ENCODE data around the gene USP14.

USP14 gene

GRCh38 chr18:255171-255570 is 96.8 kb downstream of the USP14 start:
- Histone ChIP-seq H3K79me2 (ENCODE audit: insufficient read depth, low read length) (no peaks in the 10 kb centered on the region; the same call in 1 of the 2 replicates), H3K27ac (ENCODE audit: low read length) (no peak overlapping the region), H3K9ac (ENCODE audit: low read depth, low read length) (no peak overlapping the region), H3K36me3 (ENCODE audit: insufficient read depth, low read length) (peaks cover 96% of the 10 kb centered on the region), H3K4me3 (ENCODE audit: low read depth in 1 of 2, low read length in 2 of 2) (no peak overlapping the region), H3K27me3 (ENCODE audit: insufficient read depth, low read length, poor library complexity) (no peaks in the 10 kb centered on the region), H3K4me2 (ENCODE audit: insufficient read depth, low read length) (no peak overlapping the region), H3K9me3 (ENCODE audit: insufficient read depth, low read length, severe bottlenecking) (no peaks in the 10 kb centered on the region), H3K4me1 (ENCODE audit: insufficient read depth, low read length) (no peaks in the 10 kb centered on the region), H2AFZ (ENCODE audit: low read depth, low read length) (no peak overlapping the region), H4K20me1 (ENCODE audit: insufficient read depth, low read length) (no peaks in the 10 kb centered on the region)
- no peak for ATAC-seq (ENCODE audit: insufficient read depth, low read depth)
- no peak for DNase-seq
- TF ChIP-seq EZH2 (IDR thresholded peaks at IDR 0.05; ENCODE audit: borderline replicate concordance, low read depth, low read length, severe bottlenecking) (no peak), CTCF (IDR thresholded peaks at IDR 0.05; ENCODE audit: borderline replicate concordance, extremely low read depth, low read length, poor library complexity, severe bottlenecking) (no peak)

- Histone ChIP-seq H3K27ac (ENCODE audit: low read length) (no peak overlapping the region), H3K27me3 (ENCODE audit: insufficient read depth, low read length, poor library complexity) (no peaks in the 10 kb centered on the region), H3K9me3 (ENCODE audit: insufficient read depth, low read length, severe bottlenecking) (no peaks in the 10 kb centered on the region), H2AFZ (ENCODE audit: low read depth, low read length) (no peak overlapping the region), H3K4me3 (ENCODE audit: low read depth in 1 of 2, low read length in 2 of 2) (no peak overlapping the region), H3K79me2 (ENCODE audit: insufficient read depth, low read length) (peaks cover 9% of the 10 kb centered on the region), H3K4me2 (ENCODE audit: insufficient read depth, low read length) (no peak overlapping the region), H4K20me1 (ENCODE audit: insufficient read depth, low read length) (no peaks in the 10 kb centered on the region), H3K4me1 (ENCODE audit: insufficient read depth, low read length) (peaks cover under 1% of the 10 kb centered on the region; the same call in 1 of the 2 replicates), H3K36me3 (ENCODE audit: insufficient read depth, low read length) (peaks cover 90% of the 10 kb centered on the region), H3K9ac (ENCODE audit: low read depth, low read length) (no peak overlapping the region)
- TF ChIP-seq CTCF (IDR thresholded peaks at IDR 0.05; ENCODE audit: borderline replicate concordance, extremely low read depth, low read length, poor library complexity, severe bottlenecking) = no peak
- no peak for TF ChIP-seq EZH2 (IDR thresholded peaks at IDR 0.05; ENCODE audit: borderline replicate concordance, low read depth, low read length, severe bottlenecking)
- DNase-seq (no peak), ATAC-seq (ENCODE audit: insufficient read depth, low read depth) (no peak)
These were observed 102.2 kb downstream of the USP14 start for GRCh38 chr18:260547-260946.

GRCh38 chr18:261398-262073 is 103.2 kb downstream of the USP14 start:
- Histone ChIP-seq H3K27me3 (ENCODE audit: insufficient read depth, low read length, poor library complexity) (no peaks in the 10 kb centered on the region), H3K9me3 (ENCODE audit: insufficient read depth, low read length, severe bottlenecking) (no peaks in the 10 kb centered on the region), H3K4me3 (ENCODE audit: low read depth in 1 of 2, low read length in 2 of 2) (no peak overlapping the region), H4K20me1 (ENCODE audit: insufficient read depth, low read length) (no peaks in the 10 kb centered on the region), H2AFZ (ENCODE audit: low read depth, low read length) (no peak overlapping the region), H3K79me2 (ENCODE audit: insufficient read depth, low read length) (peaks cover 19% of the 10 kb centered on the region), H3K36me3 (ENCODE audit: insufficient read depth, low read length) (peaks cover 83% of the 10 kb centered on the region), H3K9ac (ENCODE audit: low read depth, low read length) (no peak overlapping the region), H3K27ac (ENCODE audit: low read length) (no peak overlapping the region), H3K4me2 (ENCODE audit: insufficient read depth, low read length) (no peak overlapping the region), H3K4me1 (ENCODE audit: insufficient read depth, low read length) (peaks cover 11% of the 10 kb centered on the region)
- ATAC-seq (ENCODE audit: insufficient read depth, low read depth) = no peak
- no peak for TF ChIP-seq EZH2 (IDR thresholded peaks at IDR 0.05; ENCODE audit: borderline replicate concordance, low read depth, low read length, severe bottlenecking)
- no peak for TF ChIP-seq CTCF (IDR thresholded peaks at IDR 0.05; ENCODE audit: borderline replicate concordance, extremely low read depth, low read length, poor library complexity, severe bottlenecking)
- no peak for DNase-seq

Measured in DND-41 (cell line).